Stimulated activated CD8-positive, alpha-beta memory T cell treated with anti-CD3 and anti-CD28 coated beads, Interleukin-12 subunit alpha, Interleukin-12 subunit beta, amount 100 ng/mL, for 24 hours (primary cell): ENCODE data around the gene FOXO6.

Source experiments
- DNase-seq: peaks from one replicate; pipeline ENCODE4 v3.0.0-alpha.2; 2020; ENCODE audit errors: extremely low read depth

Gene FOXO6

DNA sequence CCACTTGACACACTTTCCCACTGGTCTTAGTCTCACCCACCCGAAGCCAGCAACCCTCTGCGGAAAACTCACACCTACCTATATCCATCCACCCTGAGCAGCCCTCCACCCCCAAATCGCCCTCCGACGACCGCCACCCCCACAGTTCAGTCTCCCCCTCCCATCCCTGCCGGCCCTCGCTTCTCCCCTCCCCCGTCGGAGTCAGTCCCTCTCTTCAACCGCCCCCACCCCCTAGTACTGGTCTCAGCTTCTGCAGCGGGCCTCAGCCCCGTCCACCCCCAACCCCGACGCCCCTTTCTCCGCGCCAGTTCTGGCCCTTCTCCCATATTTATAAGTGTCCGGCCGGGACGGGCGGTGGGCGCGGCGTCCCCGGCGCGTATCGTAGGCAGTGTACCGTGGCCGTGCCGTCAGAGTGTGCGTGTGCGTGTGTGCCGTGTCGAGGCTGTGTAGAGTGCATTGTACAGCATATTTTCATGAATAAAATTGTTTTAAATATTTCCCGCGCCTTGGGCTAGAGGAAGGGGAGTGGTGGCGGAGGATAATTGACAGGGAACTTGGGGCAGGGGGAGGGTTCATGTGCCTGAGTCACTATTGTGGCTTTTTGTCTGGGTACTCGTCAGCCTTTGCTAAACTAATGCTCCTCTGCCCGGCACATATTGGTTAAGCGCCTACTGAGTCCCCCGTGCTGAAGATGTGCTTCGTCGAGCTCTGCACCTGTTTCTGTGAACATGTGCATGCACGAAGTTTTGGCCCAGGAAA lies 22.0 kb downstream of the FOXO6 start:
- no peak for DNase-seq

DNA sequence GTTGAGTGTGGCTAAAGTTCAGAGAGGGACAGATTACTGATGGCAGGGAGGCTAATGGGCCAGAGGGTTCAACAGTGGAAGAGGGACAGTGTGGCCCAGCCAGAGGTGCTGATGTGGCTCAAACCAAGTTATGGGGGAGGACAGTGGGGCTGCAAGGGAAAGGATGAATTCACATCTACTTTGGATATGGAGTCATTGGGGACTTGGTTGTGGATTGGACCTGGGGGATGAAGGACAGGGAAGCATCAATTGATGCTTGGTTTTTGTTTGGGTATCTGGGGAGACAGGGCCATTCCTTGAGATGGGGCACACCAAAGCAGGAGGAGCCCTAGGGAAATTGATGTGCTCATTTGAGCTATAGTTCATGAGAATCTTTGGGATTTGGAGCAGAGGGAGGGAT lies 23.3 kb downstream of the FOXO6 start:
- DNase-seq = no peak

DNA sequence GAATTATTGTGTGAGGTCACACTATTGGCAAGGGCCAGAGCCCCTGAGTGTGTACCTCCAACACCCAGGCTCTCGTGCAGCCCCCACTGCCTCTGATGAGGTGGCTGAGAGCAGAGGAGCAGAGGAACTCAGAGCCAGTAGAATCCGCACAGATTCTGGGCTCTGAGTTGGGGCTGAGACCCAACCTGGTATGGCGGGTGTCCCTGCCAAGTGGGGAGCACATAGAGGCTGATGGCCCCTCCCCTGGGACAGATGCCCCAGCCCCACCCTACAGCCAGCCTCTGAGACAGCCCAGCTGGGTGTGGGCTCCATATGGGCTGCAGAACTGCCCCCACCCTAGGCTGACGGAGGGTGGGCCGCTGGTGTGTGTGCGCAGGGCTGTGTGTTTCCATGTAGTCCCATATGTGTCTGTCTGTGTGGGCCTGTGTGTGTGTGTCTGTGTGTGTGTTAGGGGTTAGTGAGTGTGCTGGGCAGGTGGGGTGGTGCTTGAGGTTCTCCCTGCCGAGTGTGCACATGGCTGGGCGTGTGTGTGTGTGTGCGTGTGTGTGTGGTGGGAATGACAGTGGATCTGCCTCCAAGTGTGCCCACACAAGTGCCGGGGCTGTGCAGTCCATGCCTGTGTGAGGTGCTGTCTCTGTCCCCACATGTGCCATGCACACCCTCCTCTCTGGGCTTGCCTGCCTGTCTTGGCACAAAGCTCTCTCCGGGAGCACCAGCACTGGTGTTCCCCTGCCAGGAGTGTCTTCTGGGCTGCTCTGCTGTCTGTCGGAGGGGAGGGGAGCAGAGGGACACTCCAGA lies 24.4 kb downstream of the FOXO6 start:
- no peak for DNase-seq

DNA sequence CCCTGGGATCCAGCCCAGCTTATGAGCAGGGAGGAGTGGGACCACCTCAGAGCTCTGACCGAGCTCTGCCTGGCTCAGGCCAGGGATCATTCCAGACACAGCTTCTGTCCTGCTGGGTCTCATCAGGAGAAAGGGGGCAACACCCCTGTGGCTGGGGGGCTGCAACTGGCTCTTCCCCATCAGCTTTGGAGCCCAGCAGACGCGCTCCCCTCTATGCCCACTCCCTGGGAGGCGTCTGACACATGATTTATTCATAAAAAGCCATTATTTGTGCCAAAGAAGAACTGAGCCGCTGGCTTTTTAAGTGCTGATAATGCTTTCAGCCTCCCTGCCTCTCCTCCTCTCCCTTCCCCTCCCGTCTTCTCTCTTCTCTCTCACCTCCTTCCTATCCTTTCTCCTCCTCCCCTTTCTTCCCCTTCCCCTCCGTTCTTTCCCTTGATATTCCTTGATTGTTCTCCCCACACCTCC lies 25.0 kb downstream of the FOXO6 start:
- DNase-seq = no peak

DNA sequence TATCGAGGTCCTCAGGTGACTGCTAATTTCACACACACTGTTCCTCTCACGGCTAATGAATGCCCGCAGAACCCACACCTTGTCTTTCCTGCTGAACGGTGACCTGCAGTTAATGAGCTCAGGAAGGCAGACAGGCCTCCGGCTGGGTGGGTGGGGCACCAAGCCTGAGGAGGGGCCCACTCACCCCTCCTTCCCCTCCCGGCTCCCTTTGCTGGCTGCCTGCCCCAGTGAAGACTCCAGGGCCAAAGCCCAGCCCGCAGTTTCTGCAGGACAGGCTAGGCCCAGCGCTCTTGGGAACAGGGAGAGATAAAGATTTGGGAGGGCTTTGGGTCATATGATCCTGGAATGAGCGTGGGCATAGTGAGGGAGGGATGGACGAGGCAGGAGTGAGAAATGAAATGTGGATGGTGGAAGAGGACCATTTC lies 26.4 kb downstream of the FOXO6 start:
- DNase-seq = no peak

DNA sequence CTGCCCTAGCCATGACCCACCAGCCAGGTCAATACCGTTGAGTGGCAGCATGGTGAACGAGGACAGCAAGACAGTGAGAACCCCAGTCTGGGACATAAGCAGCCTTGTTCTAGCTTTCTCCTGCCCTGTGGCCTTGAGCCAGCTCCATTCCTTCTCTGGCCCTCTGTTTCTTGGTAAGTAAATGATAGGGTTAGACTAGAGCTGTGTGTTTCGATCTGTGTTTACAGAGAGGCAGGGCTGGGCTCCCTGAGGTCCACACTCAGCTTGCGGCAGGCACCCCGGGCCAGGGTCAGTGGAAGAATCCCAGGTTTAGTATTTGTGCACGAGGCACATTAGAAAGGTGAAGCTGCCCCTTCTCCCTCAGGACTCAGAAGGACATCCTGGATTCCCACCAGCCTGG lies 27.3 kb downstream of the FOXO6 start:
- no peak for DNase-seq

DNA sequence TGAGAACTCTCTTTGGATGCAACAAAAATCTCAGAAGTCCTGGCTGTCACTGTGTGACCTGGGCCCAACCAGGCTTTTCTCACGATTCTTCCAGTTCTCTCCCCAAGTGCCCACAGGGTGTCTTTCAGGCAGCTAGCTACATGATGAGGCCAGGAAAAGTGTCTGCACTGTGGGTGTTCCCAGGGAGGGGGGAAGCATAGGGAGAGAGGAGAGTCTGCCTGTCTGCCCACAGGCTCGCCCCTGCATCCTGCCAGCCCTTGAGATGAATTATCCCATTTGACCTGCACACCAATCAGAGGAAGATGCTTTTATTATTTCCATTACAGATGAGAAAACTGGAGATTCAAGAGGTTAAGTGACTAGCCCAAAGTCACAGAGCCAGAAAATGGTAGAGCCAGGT lies 27.8 kb downstream of the FOXO6 start:
- DNase-seq = no peak

DNA sequence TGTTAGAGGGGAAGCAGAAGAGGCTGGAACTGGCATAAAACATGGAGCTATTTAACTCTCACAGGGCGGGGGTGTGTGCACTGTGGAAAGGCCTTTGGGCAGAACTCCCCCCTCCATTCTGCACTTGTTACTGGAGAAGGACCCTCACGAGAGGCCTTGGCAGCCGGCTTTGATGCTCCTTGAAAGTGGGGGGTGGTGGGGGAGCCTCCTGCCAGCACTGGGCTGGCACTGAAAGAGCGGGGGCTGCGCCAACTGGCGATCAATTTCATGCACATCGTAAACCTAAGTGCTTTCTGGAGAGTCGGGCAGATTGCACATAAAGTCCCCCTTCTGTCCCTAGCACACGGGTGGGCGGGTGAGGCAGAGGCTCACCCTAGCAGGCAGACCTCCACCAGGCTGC lies 28.9 kb downstream of the FOXO6 start:
- no peak for DNase-seq

DNA sequence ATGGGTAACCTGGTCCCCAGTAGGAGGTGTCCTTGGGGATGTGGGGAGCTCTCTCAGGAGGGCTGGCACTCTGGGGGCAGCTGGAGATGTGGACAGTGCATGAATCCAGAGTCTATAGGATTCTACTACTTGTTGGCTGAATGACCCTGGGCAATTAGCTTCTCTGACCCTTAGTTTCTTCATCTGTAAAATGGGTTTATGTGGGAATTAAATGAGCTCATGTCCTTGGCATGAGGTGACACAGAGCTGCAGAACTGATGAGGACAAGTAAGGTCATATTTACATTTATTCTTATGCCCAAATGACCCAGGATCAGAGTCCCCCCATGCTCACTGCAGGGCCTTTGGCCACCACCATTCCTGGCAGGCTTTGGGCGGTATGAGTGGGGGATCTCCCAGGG lies 29.3 kb downstream of the FOXO6 start:
- DNase-seq = no peak

DNA sequence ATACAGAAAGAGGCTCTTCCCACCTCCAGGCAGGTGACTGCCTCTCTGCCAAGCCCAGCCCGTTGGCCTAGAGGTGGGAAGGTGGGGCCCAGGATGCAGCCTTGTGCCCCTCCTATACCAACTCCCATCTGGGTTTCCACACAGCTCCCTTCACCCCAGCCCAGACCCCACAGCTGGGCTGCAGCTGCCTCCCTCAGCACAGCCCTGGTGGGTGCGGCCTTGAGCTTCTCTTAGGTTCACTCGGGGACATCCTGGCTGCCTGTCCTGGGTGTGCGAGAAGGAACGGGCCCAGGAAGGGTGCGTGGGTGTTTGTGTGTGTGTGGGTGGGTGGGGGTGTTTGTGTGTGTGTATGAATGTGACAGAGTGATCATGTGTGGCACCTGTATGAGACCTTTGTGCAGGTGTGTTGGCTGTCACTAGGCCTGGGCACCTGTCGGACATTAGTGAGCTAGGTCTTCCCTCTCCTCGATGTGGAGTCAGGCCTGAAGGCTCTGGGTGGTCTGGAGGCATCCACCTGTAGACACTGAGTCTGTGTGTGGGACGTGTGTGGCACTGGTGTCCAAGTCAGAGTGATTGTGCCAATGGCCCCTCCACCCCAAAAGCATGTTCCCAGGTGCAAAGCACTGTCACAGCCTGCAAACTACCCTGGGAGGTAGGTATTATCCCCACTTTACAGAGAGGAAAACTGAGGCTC lies 30.7 kb downstream of the FOXO6 start:
- no peak for DNase-seq

DNA sequence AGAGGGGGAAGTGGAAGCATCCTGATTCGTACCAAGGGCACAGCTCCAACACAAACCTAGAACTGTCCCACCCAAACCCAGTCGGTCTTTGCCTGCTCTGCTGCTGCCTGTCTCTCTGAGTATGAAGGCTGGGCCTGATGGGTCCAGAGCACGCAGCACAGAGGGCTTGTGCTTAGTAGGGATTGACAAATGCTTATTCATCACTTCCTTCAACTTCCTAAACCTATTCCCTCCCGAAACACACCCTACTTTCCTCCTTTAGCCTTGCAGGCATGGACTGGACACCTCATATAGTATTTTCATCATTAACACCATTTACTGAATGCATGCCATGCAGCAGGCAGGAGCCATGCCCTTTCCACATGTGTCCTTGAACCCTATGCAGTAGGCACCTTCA lies 31.3 kb downstream of the FOXO6 start:
- no peak for DNase-seq

DNA sequence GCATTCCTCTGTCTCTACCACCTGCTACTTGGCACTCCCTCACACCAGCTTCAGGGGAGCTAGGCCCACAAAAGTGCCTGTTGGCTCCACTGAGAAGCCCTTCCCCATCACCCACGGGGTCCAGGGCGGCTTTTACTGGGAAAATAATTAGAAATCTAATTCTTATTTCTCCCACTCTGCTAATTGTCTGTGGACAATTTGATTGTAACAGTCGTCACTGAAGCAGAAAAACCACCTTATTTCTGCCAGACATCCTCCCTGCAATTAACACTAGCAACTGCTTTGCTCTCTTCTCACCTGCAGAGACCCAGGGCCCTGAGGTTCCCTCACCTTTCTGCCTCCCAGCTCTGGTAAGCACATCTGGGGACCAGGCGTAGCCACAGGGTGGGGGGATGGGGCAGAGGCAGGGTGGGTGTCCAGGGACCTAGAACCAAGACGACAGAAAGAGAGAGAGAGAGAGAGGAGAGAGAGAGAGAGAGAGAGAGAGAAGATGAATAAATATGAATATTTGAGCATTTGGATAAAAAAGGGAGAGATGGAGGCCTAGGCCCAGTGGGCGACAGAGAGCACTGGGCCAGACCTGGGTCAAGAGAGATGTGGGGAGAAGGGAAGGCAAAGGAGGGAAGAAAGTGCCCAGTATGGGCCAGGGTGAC lies 32.6 kb downstream of the FOXO6 start:
- no peak for DNase-seq

DNA sequence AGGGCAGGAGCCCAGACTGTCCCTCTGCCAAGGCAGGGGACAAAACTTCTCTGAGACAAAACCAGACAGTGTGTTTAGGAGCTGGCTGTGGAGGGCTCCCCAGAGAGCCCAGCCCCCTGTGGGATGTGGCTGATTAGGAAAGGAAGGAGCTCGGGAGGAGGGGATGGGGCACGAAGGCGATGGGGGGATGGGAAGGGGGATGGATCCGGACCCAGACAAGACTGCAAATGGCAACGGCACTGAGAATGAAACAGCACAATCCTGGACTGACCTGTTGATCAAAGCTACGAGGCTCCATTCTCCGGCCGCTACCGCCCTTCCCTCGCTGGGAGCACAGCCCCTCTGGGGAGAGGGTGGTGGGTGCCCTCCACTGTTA lies 33.1 kb downstream of the FOXO6 start:
- DNase-seq = no peak

DNA sequence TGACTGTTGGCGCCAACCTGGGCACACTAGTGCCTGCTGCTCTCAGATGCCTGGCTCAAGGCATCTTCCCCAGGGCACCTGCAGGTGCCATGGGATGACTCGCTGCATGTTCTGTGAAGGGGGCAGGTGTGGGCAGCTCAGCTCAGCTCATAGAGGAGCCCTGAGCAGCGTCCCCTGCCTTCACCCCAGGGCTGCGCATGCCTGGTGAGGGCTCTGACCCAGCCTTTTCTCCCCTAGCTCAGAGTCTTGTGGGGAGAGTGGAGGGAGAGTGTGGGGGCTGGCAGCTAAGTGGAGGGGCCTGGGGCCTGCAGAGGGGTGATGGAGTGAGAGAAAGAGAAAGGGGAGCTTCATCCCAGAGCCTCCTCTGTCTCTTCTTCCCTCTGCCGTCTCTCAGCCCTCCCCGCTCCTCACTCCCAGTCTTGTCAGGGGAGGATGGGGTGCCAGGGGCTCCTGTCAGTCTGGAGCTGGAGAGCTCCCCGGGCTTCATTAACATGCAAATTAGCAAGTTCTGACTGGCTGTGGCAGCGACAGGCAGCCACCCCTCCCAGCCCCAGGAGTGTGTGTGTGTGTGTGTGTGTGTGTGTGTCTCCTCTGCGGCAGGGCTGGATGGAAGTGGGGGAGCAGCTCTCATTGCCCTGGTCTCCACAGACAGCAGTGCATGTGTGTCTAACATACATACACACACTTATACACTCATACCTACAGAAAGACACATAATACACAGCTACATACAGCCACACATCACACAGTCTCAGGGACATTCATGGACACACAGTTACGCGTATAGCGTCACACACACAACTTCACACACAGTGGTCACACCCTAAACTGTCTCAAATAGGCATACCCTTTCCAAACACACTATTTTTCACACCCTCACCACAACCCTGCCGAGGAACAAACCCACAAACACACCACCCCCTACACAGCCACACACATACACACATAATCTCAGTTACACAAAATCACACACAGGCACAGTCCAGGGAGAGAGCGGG lies 34.0 kb downstream of the FOXO6 start:
- no peak for DNase-seq

DNA sequence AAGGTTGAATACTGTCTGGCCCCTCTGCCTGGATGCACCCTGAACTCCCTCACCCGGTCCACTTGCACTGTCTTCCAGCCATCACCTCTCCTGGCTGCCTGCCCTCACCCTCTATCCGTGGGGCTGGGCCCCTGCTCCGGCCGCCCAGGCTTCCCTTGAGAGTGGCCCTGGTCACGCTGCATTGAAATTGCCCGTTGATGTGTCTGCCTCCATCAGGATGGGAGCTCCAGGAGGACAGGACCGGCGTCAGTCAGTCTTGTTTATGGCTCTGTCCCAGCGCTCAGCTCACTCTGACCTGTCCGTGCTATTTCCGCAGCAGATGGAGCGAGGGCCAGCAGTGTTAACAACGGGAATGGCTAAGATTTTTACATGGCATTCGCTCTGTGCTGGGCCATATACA lies 34.9 kb downstream of the FOXO6 start:
- no peak for DNase-seq

DNA sequence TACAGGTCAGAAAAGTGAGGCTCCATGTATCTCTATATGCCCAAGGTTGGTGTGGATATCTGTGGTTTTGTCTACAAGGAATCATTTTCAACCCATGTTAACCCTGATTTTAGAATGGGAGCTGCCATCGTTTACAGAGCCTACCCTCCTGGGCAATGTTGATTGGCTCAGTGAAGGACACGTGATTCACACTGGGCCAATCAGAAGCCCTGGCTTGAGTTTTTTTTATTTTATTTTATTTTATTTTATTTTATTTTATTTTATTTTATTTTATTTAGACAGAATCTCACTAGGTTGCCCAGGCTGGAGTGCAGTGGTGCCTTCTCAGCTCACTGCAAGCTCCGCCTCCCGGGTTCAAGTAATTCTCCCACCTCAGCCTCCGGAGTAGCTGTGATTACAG lies 35.8 kb downstream of the FOXO6 start:
- no peak for DNase-seq

DNA sequence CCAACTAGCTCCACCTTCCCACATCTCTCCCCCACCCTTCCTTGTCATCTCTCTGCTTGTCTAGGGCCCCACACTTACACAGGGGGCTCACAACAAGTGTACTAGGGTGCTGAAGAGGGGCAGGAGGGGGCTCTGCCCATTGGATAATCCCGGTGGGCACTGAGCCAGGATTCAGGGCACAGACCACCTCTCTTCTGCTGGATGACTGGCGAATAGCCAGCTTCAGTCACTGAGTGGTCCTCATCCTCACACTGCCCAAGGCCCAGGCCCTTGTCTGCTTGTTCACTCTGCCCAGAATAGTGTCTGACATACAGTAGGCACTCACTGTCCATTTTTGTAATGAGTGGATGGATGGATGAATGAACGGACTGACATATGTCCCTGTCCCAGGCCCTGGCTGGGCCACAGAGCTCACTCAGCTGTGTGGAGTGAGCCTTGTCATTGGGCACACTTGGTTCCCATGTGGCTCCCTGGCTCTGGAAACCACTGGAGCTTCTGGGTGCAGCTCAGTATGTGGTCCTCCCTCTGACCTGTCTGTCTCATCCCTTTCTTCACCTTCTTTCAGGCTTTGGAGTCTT lies 36.6 kb downstream of the FOXO6 start:
- no peak for DNase-seq

DNA sequence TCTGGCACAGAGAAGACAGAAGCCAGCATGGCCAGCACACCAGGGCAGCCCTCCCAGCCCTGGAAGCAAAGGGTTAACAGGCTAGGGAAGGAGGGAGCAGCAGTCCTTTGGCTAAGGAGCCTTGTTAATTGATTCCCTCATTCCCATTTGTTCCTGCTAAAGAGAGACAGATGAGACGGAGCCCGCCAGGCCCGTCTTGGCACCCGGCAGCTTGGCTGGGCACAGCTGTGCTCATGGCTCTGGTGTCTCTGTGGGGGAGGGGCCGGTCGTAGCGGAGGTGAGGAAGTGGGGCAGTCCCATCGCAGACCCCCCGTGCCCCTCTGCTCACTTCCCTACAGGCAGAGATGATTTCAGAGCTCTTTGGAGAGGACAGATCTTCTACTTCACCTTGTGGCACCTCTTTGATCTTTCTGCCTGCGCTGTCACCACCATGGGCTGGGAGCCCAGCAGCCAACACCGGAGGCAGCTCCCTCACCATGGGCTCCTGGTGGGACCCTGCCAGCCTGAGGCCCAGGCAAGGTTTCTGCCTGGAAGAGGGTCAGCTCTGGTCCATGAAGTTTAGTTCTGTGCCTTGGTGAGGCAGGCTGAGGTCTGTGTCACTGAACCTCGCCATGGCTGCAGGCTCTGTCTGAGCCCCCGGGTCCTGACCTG lies 38.0 kb downstream of the FOXO6 start:
- no peak for DNase-seq

DNA sequence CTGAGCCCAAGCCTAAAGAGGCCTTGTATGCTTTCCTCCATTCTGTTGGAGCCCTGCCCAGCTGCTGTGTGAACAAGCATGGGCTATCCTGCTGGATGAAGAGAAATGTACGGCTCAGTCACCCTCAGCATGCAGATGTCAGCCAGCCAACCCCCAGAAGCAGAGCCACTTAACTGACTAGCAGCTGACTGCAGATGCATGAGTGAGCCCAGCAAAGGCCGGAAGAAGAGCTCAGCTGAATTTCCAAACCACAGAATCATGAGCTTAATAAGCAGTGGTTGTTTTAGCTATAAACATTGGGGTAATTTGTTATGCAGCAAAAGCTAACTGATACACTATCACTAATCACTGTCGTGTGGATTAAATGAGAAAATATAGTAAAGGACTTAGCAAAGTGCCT lies 39.0 kb downstream of the FOXO6 start:
- DNase-seq = no peak

DNA sequence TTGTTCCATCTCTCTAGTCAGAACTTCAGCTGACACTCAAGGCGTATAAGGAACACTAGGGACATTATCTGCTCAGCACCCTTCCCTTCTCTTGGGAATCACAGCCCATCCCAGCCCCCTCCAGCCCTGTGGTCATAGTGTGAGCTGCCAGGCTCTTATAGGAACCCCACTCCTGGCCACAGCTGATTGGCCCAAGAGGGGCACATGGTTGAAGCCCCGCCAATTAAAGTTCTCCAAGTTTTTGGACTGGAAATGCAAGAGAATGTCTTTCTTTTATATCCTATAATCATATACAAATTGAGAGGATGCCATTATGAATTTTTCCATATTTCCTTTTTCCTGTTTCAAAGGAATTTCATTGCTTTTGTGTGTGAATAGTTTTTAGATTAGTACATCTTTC lies 40.7 kb downstream of the FOXO6 start:
- DNase-seq = no peak
